Vagina (tissue), 2 donors: ENCODE results near the gene SCAF8. TPM values are rescaled to one million over a fixed set of nuclear protein-coding genes. Genes with fewer than 3 reads are reported as not detected.

ENCODE experiments used
- DNase-seq, 2 donors: peaks; one replicate each; pipeline ENCODE4 v3.0.0-alpha.2; 2017; ENCODE audit errors: extremely low spot score in 2 of 2
- H3K27ac ChIP-seq: fragments of 200-600 bp; sonication (generic); one replicate; pipeline ENCODE4 v1.5.1; 2019
- H3K27me3 ChIP-seq: fragments of 200-600 bp; sonication (generic); one replicate; pipeline ENCODE4 v1.5.1; 2019
- H3K36me3 ChIP-seq, 2 donors: fragments of 200-600 bp; sonication (generic); one replicate each; pipeline ENCODE4 v1.5.1; 2017 to 2019
- H3K4me1 ChIP-seq: fragments of 200-600 bp; sonication (generic); one replicate; pipeline ENCODE4 v1.5.1; 2019
- H3K4me3 ChIP-seq, 2 donors: fragments of 200-600 bp; sonication (generic); 1 replicate in 1 of 2; 2 replicates in 1 of 2; pipeline ENCODE4 v1.5.1; 2016 to 2019
- H3K9me3 ChIP-seq: fragments of 200-600 bp; sonication (generic); one replicate; pipeline ENCODE4 v1.5.1; 2019
- POLR2A ChIP-seq, 2 donors: fragments of 450-650 bp; IDR thresholded peaks; one replicate each; pipeline ENCODE4 v1.6.1; 2017; ENCODE audit warnings: antibody characterized with exemption in 2 of 2, mild to moderate bottlenecking in 2 of 2, moderate library complexity in 2 of 2
- POLR2AphosphoS5 ChIP-seq, 2 donors: sonication (generic); formaldehyde crosslinking; IDR thresholded peaks; one replicate each; pipeline ENCODE4 v1.9.0; 2017; ENCODE audit warnings: antibody characterized with exemption in 2 of 2, mild to moderate bottlenecking in 2 of 2, low read depth in 1 of 2; ENCODE audit not compliant: insufficient read depth in 1 of 2
- intact Hi-C: fragments of 100-400 bp; cut with DNase I; formaldehyde crosslinking; loops from one replicate; pipeline ENCODE4 v1.15.1; 2023
- total RNA-seq: library from RNA; depleted of rRNA; stranded (reverse); fragments of >200 nt; gene quantifications from one replicate; pipeline ENCODE4 v1.2.3, GENCODE V29; 2016
- TF ChIP-seq, protein P1 (sequence below), 3 experiments: fragments of 450-650 bp in 2 of 3; fragments of 200-600 bp in 1 of 3; sonication (generic) in 1 of 3; IDR thresholded peaks; one replicate each; pipeline ENCODE4 v1.5.1; 2017 to 2019; ENCODE audit warnings: antibody characterized with exemption in 3 of 3, mild to moderate bottlenecking in 2 of 3, moderate library complexity in 2 of 3

The SCAF8 gene
- total RNA-seq, 1 donor from 2014 or later, result 37.8 TPM

DNA sequence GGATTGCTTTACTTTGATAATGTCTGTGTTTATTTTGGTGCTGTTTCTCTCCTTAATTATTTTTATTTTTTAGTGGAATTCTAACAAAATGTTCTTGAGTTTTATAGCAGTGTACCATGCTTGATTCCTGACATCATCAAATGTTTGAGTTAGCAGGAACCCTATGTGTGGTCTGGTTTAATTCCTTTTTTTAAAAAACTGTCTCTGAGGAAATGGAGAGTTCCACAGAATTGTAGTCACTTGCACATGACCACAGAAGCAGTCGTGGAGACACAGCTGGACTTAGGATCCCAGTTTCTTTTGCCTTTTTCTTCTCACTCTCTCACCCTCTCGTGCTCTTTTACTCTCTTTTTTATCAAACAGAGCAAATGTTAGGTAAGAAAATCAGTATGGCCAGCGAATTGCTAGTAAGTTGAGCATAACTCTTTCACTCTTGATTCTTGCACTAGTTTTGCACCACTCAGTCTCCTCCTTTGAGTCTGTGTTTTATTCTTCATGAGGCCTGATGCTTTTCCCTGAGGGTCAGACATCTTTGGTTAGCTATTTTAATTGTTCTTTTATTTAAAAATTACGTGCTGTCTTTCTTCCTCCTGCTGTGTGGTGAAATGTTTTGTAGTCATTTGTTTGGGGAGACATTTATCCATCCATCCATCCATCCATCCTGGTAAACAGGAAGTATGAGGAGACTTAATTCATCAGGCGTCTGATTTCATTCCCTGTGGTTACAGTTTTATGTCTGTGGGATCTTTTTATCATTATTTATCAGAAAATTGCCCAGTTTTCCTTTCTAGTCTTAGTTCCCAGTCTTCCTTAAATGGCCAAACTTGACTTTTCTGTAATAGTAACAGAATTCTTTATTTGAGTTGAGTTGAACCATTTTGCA lies 83.0 kb downstream of the SCAF8 start:
- no peak for TF ChIP-seq POLR2A (IDR thresholded peaks at IDR 0.05)
- no peak for TF ChIP-seq POLR2AphosphoS5 (IDR thresholded peaks at IDR 0.05; ENCODE audit: insufficient read depth in 1 of 2, low read depth in 1 of 2)
- TF ChIP-seq, protein P1, sequence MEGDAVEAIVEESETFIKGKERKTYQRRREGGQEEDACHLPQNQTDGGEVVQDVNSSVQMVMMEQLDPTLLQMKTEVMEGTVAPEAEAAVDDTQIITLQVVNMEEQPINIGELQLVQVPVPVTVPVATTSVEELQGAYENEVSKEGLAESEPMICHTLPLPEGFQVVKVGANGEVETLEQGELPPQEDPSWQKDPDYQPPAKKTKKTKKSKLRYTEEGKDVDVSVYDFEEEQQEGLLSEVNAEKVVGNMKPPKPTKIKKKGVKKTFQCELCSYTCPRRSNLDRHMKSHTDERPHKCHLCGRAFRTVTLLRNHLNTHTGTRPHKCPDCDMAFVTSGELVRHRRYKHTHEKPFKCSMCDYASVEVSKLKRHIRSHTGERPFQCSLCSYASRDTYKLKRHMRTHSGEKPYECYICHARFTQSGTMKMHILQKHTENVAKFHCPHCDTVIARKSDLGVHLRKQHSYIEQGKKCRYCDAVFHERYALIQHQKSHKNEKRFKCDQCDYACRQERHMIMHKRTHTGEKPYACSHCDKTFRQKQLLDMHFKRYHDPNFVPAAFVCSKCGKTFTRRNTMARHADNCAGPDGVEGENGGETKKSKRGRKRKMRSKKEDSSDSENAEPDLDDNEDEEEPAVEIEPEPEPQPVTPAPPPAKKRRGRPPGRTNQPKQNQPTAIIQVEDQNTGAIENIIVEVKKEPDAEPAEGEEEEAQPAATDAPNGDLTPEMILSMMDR (IDR thresholded peaks at IDR 0.05), result no peak
- DNase-seq, result no peak
- H3K9me3 ChIP-seq, result no peaks in the 10 kb centered on the region
- peaks cover 7% of the 10 kb centered on the region for H3K4me1 ChIP-seq
- H3K4me3 ChIP-seq, result no peak overlapping the region
- H3K27me3 ChIP-seq, result no peaks in the 10 kb centered on the region
- intact Hi-C loops, result no loop called here
- H3K27ac ChIP-seq, result peak overlapping the region; percentile 63
- H3K36me3 ChIP-seq, result peaks cover 0 to 73% of the 10 kb centered on the region in 2 donors

DNA sequence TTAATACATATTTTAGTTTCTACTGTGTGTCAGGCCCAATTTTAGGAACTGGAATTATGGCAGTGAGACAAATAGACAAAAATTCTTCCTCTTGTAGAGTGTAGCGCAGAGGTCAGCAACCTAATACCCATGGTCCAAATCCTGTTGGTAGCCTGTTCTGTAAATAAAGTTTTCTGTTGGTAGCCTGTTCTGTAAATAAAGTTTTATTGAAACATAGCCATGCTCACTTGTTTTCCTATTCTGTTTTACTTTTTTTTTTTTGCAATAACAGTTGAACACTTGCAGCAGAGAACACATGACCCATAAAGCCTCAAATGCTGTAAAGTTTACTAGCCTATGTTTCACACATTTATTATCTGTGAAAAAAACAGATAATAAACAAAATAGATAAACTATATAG lies 87.9 kb downstream of the SCAF8 start:
- peaks cover 0 to 64% of the 10 kb centered on the region in 2 donors for H3K36me3 ChIP-seq
- TF ChIP-seq, protein P1 (IDR thresholded peaks at IDR 0.05), result no peak
- TF ChIP-seq POLR2AphosphoS5 (IDR thresholded peaks at IDR 0.05; ENCODE audit: insufficient read depth in 1 of 2, low read depth in 1 of 2), result no peak
- DNase-seq, result no peak

DNA sequence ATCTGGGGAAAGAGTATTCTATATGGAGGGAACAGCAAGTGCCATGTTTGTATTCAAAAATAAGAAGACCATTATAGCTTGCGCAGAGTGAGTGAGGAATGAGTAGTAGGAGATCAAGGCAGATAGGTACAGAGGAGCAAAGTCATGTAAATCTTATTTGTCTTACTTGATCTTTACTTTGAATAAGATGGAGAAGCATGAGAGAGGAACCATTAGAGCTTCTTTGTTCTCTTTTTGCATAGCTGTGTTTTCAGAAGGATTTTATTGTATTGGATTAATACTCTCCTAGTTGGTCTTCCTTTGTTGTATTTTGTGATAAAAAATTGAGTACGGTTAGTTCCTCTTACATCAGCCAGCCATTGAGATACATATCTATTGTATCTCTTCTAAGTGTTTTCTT lies 88.4 kb downstream of the SCAF8 start:
- no peak for DNase-seq
- H3K4me1 ChIP-seq, result peaks cover 23% of the 10 kb centered on the region
- intact Hi-C loops, result no loop called here
- H3K36me3 ChIP-seq, result peaks cover 0 to 64% of the 10 kb centered on the region in 2 donors
- H3K27me3 ChIP-seq, result no peaks in the 10 kb centered on the region
- H3K9me3 ChIP-seq, result no peaks in the 10 kb centered on the region
- TF ChIP-seq POLR2AphosphoS5 (IDR thresholded peaks at IDR 0.05; ENCODE audit: insufficient read depth in 1 of 2, low read depth in 1 of 2) (no peak), POLR2A (IDR thresholded peaks at IDR 0.05) (no peak)
- TF ChIP-seq, protein P1 (IDR thresholded peaks at IDR 0.05), result no peak
- H3K27ac ChIP-seq, result no peak overlapping the region
- H3K4me3 ChIP-seq, result no peak overlapping the region

More for the DNA sequence above, 87.9 kb downstream of the SCAF8 start:
- no peak overlapping the region for H3K27ac ChIP-seq
- peaks cover 26% of the 10 kb centered on the region for H3K4me1 ChIP-seq
- intact Hi-C loops, result no loop called here
- H3K27me3 ChIP-seq, result no peaks in the 10 kb centered on the region
- no peak overlapping the region for H3K4me3 ChIP-seq
- H3K9me3 ChIP-seq, result no peaks in the 10 kb centered on the region

DNA sequence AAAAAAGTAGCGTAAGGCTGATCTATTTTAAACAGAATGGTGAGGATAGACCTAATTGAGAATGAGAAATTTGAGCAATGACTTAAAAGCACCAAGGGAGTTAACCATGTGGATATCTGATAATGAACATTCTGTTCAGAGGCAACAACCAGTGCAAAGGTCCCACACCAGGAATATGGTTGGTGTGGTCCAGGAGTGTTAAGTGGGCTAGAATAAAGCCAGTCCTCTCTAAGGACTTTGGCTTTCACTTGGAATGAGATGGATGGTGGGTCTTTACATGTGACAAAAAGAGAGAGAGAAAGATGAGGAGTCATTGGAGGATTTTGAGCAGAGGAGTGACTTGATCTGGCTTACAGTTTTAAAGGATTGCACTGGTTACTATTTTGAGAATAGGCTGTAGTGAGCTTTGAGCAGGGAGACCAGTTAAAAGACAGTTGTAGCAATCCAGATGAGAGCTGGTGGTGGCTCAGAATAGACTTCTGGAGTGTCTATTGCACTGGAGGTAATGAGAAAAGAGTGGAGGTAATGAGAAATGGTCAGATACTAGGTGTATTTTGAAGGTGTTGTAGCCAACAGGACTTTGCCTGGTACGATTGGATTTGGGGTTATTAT lies 89.8 kb downstream of the SCAF8 start:
- intact Hi-C loops, result no loop called here
- Histone ChIP-seq H3K27ac (no peak overlapping the region), H3K4me3 (no peak overlapping the region), H3K27me3 (no peaks in the 10 kb centered on the region), H3K4me1 (peaks cover 19% of the 10 kb centered on the region), H3K9me3 (no peaks in the 10 kb centered on the region), H3K36me3 (peaks cover 0 to 72% of the 10 kb centered on the region in 2 donors)
- no peak for TF ChIP-seq POLR2AphosphoS5 (IDR thresholded peaks at IDR 0.05; ENCODE audit: insufficient read depth in 1 of 2, low read depth in 1 of 2)
- TF ChIP-seq, protein P1 (IDR thresholded peaks at IDR 0.05), result no peak
- TF ChIP-seq POLR2A (IDR thresholded peaks at IDR 0.05), result no peak
- DNase-seq, result no peak

DNA sequence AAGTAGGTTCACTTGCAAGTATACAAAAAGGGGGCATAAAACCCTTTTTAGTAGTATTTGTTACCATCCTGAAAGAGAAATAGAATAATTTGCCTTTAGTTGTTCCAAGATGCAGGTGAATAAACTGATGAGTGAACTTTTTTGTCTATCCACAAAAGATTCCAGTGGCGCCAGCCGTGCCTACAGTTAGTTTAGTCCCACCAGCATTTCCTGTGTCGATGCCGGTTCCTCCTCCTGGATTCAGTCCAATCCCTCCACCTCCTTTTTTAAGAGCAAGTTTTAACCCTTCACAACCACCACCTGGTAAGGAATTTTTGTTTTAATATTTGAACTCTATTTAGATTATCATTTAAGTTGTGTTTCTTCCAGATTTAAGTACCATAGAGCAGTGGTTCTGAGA lies 90.9 kb downstream of the SCAF8 start:
- H3K36me3 ChIP-seq, result peaks cover 0 to 62% of the 10 kb centered on the region in 2 donors
- TF ChIP-seq POLR2A (IDR thresholded peaks at IDR 0.05), result no peak
- TF ChIP-seq, protein P1 (IDR thresholded peaks at IDR 0.05), result no peak
- TF ChIP-seq POLR2AphosphoS5 (IDR thresholded peaks at IDR 0.05; ENCODE audit: insufficient read depth in 1 of 2, low read depth in 1 of 2), result no peak
- peaks cover 19% of the 10 kb centered on the region for H3K4me1 ChIP-seq
- no peaks in the 10 kb centered on the region for H3K27me3 ChIP-seq
- H3K9me3 ChIP-seq, result no peaks in the 10 kb centered on the region
- H3K4me3 ChIP-seq, result no peak overlapping the region
- intact Hi-C loops, result no loop called here
- no peak overlapping the region for H3K27ac ChIP-seq
- DNase-seq, result no peak
